PFSK-1 (cell line): ENCODE measurements around the gene CADM2.

Experiments
- FOXP2 ChIP-seq: optimal IDR thresholded peaks from 2 replicates; pipeline ENCODE3; 2011; ENCODE audit warnings: borderline replicate concordance, control low read depth, inconsistent platforms; ENCODE audit not compliant: insufficient read depth; ENCODE audit errors: extremely low read length, extremely low read depth
- POLR2AphosphoS5 ChIP-seq: IDR thresholded peaks from 2 replicates; pipeline ENCODE4 v1.6.1; 2012; ENCODE audit warnings: low read depth, mild to moderate bottlenecking, control low read depth, low read length, moderate library complexity
- SIN3A ChIP-seq: IDR thresholded peaks from 2 replicates; pipeline ENCODE4 v1.6.1; 2012; ENCODE audit warnings: mild to moderate bottlenecking, low read length, moderate library complexity, borderline replicate concordance; ENCODE audit not compliant: insufficient read depth
- TAF1 ChIP-seq: IDR thresholded peaks from 2 replicates; pipeline ENCODE4 v1.6.1; 2012; ENCODE audit warnings: low read length, control low read depth, borderline replicate concordance; ENCODE audit not compliant: insufficient read depth
- TF ChIP-seq, protein P1 (sequence below), 2 experiments: IDR thresholded peaks; 2 replicates each; pipeline versions ENCODE4 v1.6.1 to v1.8.0; 2011 to 2012; ENCODE audit warnings: low read depth in 2 of 2, low read length in 2 of 2, control low read depth in 1 of 2, inconsistent platforms in 1 of 2, mild to moderate bottlenecking in 1 of 2, moderate library complexity in 1 of 2; ENCODE audit not compliant: insufficient read depth in 1 of 2

The CADM2 gene

DNA sequence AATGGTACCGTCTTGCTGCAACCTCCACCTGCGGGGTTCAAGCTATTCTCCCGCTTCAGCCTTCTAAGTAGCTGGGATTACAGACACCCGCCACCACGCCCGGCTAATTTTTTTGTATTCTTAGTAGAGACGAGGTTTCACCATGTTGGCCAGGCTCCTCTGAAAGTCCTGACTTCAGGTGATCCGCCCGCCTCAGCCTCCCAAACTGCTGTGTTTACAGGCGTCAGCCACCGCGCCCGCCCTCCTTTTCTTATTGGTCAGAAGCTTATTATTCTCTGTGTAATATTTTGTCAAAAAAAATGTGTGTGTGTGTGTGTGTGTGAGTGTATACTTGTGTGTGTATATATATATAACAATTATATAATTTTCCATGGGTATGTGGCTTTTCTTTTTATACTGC lies 425.6 kb downstream of the CADM2 start:
- TF ChIP-seq, protein P1, sequence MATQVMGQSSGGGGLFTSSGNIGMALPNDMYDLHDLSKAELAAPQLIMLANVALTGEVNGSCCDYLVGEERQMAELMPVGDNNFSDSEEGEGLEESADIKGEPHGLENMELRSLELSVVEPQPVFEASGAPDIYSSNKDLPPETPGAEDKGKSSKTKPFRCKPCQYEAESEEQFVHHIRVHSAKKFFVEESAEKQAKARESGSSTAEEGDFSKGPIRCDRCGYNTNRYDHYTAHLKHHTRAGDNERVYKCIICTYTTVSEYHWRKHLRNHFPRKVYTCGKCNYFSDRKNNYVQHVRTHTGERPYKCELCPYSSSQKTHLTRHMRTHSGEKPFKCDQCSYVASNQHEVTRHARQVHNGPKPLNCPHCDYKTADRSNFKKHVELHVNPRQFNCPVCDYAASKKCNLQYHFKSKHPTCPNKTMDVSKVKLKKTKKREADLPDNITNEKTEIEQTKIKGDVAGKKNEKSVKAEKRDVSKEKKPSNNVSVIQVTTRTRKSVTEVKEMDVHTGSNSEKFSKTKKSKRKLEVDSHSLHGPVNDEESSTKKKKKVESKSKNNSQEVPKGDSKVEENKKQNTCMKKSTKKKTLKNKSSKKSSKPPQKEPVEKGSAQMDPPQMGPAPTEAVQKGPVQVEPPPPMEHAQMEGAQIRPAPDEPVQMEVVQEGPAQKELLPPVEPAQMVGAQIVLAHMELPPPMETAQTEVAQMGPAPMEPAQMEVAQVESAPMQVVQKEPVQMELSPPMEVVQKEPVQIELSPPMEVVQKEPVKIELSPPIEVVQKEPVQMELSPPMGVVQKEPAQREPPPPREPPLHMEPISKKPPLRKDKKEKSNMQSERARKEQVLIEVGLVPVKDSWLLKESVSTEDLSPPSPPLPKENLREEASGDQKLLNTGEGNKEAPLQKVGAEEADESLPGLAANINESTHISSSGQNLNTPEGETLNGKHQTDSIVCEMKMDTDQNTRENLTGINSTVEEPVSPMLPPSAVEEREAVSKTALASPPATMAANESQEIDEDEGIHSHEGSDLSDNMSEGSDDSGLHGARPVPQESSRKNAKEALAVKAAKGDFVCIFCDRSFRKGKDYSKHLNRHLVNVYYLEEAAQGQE (IDR thresholded peaks at IDR 0.05; ENCODE audit: insufficient read depth in 1 of 2, low read depth in 2 of 2, low read length in 2 of 2) = no peak
- TF ChIP-seq POLR2AphosphoS5 (no peak), FOXP2 (no peak), SIN3A (no peak), TAF1 (no peak)

DNA sequence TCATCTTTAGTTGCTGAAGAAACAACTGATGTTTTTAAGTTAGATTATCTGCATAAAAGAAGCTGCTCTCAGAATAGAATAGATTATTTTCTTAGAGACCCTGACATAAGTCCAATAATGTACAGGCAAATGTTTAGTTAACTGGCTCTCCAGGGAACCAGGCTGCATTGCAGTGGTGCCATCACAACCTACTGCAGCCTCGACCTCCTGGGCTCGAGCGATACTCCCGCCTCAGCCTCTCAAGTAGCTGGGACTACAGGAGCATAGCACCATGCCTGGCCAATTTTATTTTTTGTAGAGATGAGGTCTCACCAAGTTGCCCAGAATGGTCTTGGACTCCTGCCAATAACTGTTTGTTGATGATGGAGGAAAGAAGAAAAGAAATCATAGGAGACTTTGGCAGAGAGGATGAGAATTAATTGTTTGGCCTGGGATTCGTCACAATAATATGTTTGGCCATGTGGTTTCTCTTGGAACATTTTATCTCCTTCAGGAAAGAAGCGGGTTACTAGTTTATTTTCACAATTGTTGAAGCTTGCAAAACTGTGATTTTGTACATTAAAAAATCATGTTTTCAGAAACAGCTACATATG lies 429.2 kb downstream of the CADM2 start:
- TF ChIP-seq TAF1 (no peak), SIN3A (no peak), POLR2AphosphoS5 (no peak), FOXP2 (no peak)
- TF ChIP-seq, protein P1 (IDR thresholded peaks at IDR 0.05; ENCODE audit: insufficient read depth in 1 of 2, low read depth in 2 of 2, low read length in 2 of 2) = no peak

DNA sequence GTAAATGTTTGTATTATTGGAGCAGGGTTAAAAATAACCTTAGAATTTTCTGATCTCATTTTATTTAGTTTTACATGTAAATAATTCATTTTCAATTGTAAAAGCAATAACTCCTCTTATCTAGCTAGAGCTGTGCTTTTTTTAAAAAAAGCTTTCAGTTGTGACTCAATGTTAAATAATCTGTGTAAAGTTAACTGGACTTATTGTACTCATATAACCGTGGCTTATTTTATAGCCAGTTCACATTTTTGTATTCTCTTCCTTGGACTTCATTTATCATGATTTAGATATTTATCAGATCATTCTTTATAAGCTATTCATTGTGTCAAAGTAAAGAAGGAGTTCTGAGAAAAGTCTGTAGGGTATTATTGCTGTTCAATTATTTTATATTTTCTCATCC lies 435.6 kb downstream of the CADM2 start:
- no peak for TF ChIP-seq TAF1
- TF ChIP-seq, protein P1 (IDR thresholded peaks at IDR 0.05; ENCODE audit: insufficient read depth in 1 of 2, low read depth in 2 of 2, low read length in 2 of 2) = no peak
- no peak for TF ChIP-seq FOXP2
- TF ChIP-seq POLR2AphosphoS5 = no peak
- no peak for TF ChIP-seq SIN3A

DNA sequence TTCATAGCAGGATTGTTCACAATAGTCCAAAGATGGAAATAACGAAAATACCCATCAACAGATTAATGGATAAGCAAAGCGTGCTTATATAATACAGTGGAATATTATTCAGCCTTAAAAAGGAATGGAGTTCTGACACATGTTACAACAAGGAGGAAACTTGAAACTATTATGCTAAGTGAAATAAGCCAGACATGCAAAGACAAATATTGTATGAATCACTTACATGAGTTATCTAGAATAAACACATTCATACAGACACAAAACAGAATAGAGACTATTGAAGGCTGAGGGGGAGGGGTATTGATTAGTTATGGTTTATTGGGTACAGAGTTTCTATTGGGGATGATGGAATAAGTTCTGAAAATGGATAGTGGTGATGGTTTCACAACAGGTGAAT lies 438.6 kb downstream of the CADM2 start:
- TF ChIP-seq, protein P1 (IDR thresholded peaks at IDR 0.05; ENCODE audit: insufficient read depth in 1 of 2, low read depth in 2 of 2, low read length in 2 of 2) = no peak
- no peak for TF ChIP-seq SIN3A
- TF ChIP-seq POLR2AphosphoS5 = no peak
- TF ChIP-seq FOXP2 = no peak
- no peak for TF ChIP-seq TAF1

DNA sequence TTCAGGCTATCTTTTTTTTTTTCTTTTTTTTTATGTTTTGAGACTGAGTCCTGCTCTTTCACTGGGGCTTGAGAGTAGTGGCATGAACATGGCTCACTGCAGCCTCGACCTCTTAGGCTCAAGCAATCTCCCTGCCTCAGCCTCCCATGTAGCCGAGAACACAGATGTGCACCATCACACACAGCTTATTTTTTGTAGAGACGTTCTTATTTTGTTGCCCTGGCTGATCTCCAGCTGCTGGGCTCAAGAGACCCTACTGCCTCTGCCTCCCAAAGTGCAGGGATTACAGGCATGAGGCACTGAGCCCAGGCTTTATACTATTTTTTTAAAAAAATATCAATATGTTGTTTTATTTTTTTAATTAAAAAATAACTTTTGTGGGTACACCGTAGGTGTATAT lies 467.3 kb downstream of the CADM2 start:
- TF ChIP-seq POLR2AphosphoS5 (no peak), FOXP2 (no peak), SIN3A (no peak), TAF1 (no peak)
- TF ChIP-seq, protein P1 (IDR thresholded peaks at IDR 0.05; ENCODE audit: insufficient read depth in 1 of 2, low read depth in 2 of 2, low read length in 2 of 2) = no peak
